Subcutaneous preadipocyte (primary cell): ENCODE results near the gene DCAF17. TPM values are rescaled to one million over a fixed set of nuclear protein-coding genes. Genes with fewer than 3 reads are reported as not detected.

Source experiments
- small RNA-seq: library from RNA; depleted of rRNA; stranded (forward); fragments of <200 nt; gene quantifications from one replicate; pipeline ENCODE3, GENCODE V24; 2012
- total RNA-seq: library from RNA; depleted of rRNA; stranded (reverse); fragments of >200 nt; gene quantifications from 2 replicates; pipeline ENCODE4 v1.2.3, GENCODE V29; 2012

DCAF17 gene, protein sequence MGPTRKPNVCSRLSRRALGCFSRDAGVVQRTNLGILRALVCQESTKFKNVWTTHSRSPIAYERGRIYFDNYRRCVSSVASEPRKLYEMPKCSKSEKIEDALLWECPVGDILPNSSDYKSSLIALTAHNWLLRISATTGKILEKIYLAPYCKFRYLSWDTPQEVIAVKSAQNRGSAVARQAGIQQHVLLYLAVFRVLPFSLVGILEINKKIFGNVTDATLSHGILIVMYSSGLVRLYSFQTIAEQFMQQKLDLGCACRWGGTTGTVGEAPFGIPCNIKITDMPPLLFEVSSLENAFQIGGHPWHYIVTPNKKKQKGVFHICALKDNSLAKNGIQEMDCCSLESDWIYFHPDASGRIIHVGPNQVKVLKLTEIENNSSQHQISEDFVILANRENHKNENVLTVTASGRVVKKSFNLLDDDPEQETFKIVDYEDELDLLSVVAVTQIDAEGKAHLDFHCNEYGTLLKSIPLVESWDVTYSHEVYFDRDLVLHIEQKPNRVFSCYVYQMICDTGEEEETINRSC
- 21.3 and 24.6 TPM in 2 replicates for total RNA-seq

GRCh38 chr2:171434013-171434989 lies at the start of gene DCAF17:
TSS of gene DCAF17 (plus strand) at chr2:171434226. CDS start at chr2:171434578, 352 bp downstream.

GRCh38 chr2:171433763-171434012 lies 338 bp upstream of the DCAF17 start, which contains the start of gene METTL8:
TSS of gene METTL8 (minus strand) at chr2:171433990. CDS start at chr2:171392185, 41,805 bp downstream.

GRCh38 chr2:171522052-171522787 lies 88.2 kb downstream of the DCAF17 start, which contains the start of gene CYBRD1:
TSS of gene CYBRD1 (plus strand) at chr2:171522474. CDS start at chr2:171522546, 72 bp downstream.

Small RNAs within 50 kb of the gene (small RNA-seq; reads per million reads assigned to genes)
- gene AC007969.2 = not detected

Other genes with a start within 250 kb of the DCAF17 start
- 26.5 and 28.0 TPM in 2 replicates for gene METTL8, start 236 bp upstream of the DCAF17 start, total RNA-seq
- gene CYBRD1, start 88.2 kb downstream of the DCAF17 start, total RNA-seq = 100 and 131 TPM in 2 replicates